Fibroblast of skin of back (primary cell): ENCODE results near the gene PKN1. TPM values are rescaled to one million over a fixed set of nuclear protein-coding genes. Genes with fewer than 3 reads are reported as not detected.
"Not testable (repeated sequence)": the region's sequence is repeated elsewhere in the genome, so short reads cannot be mapped to it uniquely, and the experiment has no call there.

ENCODE experiments used
- DNase-seq: peaks from one replicate; pipeline ENCODE4 v3.0.0-alpha.2; 2013
- polyA plus RNA-seq, 2 experiments: library from polyadenylated mRNA; unstranded; fragments of 120-200 nt; gene quantifications; one replicate each; pipeline ENCODE4 v1.2.1, GENCODE V29; 2013; ENCODE audit not compliant: insufficient read length in 2 of 2

PKN1 gene
- polyA plus RNA-seq (2013, experiment 1 of 2; ENCODE audit: insufficient read length): 132 TPM
- polyA plus RNA-seq (2013, experiment 2 of 2; ENCODE audit: insufficient read length): 172 TPM

DNA sequence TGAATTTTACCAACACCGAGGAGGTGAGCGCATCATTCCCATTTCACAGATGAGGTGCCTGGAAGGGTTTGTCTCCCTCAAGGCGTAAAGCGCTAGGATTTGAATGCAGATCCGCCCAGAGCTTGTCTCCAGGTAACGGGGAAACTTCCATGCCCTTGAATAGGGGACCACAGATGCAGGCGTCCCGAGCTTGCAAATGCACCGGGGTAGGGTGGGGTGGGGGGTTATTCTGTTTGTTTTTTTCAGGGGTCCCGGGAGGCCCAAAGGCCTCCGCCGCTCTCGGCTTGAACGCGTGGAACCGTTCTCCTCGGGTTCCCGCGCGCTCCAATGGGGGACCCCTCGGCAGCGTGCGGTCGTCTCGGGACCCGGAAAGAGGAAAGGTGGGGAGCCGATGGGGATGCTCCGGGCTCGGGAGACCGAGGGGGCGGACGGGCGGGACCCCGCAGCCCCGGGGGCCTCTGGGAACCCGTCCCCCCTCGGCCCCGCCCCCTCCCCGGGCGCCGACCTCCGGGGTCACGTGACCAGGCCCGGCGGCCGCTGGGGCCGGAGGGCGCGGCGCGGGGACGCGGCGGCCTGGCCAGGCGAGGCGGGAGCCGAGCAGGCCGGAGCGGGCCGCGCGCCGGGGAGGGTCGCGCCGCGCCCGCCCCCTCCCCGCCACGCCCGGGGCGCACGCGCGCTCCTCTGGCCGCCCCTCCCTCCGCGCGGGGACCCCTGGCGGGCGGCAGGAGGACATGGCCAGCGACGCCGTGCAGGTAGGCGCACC lies at the start of gene PKN1:
TSS of gene PKN1 (plus strand) at position 516 of the 763 bp plus-strand sequence. CDS start at position 732, 216 bp downstream.
- DNase-seq: peak; percentile 57

DNA sequence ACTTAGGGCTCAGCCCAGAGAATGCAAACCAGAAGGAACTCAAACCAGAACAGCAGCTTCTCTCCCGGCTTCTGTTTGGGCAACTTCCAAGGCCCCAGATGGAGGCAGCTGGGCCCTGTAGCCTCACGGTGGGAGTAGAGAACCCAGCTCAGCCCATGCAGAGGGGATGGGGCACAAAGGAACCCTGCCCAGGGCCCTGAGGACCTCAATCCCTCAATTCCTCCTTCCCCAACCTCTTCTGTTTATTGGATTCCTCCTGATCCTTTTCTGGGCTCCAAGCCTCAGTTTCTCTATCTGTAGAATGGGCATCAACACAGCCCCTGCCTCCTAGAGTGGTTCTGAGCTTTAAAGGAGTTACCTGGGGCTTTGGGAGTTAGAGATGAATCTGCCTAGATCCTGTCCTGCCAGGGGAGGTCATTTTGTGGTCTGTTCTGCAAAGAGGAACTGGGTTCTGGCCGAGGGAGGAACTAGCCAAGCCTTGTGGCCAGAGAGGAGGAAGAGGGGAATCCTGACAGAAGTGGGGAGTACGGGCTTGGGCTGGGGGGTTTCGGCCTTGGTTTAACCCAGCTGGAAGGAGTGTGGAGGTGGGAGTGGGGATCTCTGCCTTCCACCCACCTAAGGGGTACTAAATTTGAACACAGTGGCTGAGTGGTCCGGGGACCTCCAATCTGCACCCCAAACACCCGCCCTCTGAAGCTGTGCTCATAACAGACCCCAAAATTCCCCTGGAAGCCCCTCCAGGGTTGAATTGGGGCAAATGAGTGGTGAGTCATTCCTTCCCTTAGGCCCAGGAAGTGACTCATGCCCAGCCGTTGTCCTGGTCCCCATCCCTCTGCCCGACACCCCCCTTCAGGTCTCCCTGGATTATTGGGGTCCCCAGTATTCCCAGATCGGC lies 49.2 kb upstream of the PKN1 start:
- peak; percentile 68 for DNase-seq

DNA sequence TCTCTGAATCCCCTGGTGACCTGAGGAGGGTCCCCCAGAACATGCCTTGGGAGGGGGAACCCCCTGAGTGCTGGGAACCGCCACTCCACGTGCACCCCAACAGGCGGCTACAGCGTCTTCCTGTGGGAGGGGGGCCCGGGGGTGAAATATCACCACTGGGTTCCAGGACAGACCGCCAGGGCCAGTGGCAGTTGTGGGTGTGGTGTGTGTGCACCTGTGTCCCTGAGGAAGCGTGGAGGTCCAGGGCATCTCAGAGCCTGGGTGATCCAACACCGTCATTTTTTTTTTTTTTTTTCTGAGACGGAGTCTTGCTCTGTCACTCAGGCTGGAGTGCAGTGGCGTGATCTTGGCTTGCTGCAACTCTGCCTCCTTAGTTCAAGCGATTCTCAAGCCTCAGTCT lies 47.6 kb upstream of the PKN1 start:
- DNase-seq: no peak

DNA sequence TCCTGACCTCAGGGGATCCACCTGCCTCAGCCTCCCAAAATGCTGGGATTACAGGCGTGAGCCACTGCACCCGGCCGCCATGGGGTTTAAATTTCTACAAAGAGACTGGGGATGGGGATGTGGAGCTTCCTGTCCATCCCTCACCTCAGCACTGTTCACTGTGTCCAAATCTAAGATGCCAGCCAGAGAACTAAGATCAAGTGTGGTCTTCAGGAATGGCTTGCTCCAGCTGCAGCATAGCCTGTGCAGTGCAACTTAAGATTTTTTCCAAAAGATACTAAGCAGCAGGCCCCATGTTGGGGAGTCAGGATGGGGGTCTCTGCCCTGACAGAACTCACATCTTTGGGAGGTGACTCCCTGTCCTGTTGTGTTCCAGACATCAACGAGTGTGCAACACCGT lies 42.6 kb upstream of the PKN1 start:
- DNase-seq: no peak

DNA sequence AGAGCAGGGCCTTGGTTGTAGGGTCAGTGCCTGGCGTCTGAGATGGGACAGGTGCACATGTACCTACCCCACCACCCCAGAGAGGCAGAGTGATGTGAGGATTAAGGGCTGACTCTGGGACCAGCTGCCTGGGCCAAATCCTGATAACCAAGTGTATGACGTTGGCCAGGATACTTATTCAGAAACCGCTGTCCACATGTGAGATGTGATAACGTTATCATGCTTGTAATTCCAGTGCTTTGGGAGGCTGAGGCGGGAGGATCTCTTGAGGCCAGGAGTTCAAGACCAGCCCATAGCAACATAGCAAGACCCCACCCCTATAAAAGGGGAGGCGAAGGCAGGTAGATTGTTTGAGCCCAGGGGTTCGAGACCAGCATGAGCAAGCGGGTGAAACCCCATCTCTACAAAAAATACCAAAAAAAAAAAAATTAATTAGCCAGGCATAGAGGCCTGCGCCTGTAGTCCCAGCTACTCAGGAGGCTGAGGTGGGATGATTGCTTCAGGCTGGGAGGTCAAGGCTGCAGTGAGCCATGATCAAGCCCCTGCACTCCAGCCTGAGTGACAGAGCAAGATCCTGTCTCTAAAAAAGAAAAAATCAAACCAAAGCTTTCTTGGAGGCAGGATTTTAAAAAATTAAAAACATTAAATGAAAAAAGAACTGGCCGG lies 41.8 kb upstream of the PKN1 start:
- no peak for DNase-seq

DNA sequence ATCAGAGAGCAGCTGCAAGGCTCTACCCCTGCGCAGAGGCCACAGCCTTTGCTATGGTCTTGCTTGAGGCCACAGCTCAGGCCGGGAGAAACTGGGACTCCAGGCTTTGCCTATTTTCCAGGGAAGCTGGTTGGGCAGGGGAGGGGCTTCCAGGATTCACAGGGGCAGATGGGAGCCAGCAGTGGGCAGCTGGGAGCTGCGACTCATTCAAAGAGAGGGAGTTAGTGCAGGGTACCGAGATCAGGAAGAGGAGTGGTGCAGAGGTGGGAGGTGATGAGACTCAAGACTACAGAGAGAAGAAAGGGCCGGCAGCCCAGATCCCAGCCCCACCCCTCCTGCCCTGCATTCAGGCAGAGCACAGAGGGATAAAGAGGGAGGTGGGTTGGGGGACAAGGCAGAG lies 39.8 kb upstream of the PKN1 start:
- no peak for DNase-seq

DNA sequence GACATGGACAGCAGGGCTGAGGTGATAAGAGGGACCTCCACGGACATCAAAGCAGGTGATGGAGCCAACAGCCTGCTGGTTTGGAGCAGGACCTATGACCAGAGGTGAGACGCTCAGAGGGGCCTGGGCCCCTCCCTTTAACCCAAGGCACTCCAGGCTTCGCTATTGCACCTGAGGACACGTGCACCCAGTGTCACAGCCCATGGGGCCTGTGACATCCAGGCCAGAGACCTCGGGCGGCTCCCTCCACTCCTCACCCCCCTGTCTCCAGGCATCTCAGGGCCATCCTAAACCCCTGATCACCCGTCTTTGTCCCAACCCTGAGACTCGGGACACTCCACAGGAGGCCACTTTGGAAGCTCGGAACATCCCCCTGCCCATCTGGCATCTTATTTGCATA lies 38.9 kb upstream of the PKN1 start:
- no peak for DNase-seq

DNA sequence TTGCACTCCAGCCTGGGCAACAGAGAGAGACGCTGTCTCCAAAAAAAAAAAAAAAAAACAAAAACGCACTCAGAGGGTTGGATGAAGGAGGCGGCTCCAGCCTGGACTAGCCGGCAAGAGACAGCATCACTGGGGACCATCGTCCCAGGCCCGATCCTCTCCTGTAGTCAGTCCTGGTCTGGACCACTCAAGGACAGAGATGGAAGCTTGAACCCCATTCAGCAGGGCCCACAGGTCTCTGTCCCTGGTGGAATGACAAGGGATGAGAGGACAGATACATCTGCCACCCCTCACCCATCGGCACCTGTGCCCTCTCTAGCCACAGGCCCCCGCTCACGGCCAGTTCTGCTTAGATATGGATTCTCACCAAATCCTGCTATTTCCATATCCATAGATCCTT lies 37.8 kb upstream of the PKN1 start:
- DNase-seq: no peak

DNA sequence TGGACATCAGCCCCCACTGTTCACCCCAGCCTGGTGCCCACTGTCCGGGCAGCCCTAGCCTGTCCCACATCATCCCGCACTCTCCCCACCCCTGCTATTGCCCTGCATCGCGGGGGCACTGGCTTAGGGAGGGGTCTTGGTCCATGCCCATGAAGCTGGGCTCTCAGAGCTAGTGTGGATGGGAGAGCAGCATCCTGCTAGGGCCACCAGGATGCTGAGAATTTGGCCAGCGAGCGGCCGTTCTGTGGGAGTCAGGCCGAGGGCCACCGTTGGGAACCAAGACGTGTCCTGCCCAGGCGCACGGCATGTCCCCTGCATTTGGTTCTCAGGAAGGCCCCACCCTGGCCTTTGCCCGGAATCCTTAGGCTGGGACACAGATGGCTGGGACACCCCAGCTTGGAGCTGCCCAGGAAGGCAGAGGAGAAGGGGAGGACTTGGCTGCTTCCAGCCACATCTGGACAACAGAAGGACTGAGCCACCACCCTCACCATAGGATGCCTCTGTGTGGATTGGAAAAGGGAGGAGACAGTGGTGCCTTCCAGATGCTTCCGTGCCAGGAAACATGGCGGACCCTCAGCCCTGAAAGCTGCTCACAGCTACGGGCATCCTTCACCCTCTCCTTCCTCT lies 37.3 kb upstream of the PKN1 start:
- no peak for DNase-seq

DNA sequence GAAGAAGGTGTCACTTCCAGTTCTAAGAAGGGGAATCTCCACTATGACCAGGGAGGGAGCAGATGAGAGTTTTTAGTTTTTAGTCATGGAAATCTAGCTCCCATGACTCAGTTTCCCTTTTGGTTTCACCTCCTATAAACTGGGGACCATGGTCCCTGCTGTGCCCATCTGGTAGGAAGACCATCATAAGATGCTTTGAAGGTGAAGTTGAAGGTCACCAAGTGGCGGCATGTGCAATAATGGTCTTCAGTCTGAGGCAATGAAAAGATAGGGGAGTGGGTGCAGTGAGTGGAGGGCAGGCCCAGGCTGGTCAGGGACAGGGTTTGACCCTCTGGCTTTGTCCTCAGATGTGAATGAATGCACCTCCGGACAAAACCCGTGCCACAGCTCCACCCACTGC lies 36.4 kb upstream of the PKN1 start:
- DNase-seq: not testable (repeated sequence)

DNA sequence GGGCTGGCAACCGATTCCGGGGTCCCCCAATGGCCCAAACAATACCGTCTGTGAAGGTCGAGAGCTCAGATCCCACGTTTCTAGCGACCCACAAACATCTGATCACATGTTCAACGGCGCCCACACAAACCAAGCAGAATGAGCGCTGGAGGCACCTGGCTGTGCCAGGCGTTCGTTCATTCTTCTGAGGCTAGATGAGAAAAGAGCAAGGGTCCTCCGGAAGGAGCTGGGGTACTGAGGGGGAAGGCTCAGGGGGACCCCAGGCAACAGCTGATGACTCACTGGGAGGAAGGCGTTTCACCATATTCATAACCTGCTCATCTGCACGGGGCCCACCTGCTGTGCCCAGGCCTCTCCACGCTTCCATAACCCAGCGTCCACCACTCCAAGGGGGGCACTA lies 35.9 kb upstream of the PKN1 start:
- DNase-seq: not testable (repeated sequence)

DNA sequence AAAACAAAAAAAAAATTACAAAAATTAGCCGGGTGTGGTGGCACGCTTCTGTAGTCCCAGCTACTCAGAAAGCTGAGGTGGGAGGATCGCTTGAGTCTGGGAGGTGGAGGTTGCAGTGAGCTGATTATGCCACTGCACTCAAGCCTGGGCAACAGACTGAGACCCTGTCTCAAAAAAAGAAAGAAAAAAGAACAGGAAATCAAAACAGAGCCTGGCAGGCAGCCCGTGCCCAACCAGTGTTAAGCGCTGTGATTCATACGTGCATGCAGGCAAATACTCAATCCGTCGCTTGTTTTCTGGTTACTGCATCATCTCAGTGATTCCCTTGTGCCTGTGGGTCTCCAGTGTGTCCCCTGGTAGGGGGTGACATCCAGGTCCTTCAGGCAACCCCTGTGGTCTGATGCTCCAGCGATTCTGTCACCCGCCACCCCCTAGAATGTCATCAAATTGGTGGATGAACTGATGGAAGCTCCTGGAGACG lies 32.1 kb upstream of the PKN1 start:
- DNase-seq: peak; percentile 56

DNA sequence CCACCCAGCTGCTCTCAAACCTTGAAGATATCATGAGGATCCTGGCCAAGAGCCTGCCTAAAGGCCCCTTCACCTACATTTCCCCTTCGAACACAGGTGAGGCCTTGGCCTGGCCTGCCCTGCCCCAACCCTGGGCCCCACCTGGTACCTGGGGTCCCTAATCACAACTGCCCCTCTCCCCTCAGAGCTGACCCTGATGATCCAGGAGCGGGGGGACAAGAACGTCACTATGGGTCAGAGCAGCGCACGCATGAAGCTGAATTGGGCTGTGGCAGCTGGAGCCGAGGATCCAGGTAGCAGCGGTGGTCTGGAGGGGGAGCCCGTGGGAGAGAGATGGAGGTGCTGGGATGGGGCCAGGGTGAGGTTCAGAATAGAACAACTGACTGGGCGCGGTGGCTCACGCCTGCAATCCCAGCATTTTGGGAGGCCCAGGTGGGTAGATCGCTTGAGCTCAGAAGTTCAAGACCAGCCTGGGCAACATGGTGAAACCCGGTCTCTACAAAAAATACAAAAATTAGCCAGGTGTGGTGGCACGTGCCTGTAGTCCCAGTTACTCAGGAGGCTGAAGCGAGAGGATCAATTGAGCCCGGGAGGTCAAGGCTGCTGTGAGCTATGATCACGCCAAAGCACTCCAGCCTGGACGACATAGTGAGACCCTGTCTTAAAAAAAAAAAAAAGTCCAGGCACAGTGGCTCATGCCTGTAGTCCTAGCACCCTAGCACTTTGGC lies 31.5 kb upstream of the PKN1 start:
- DNase-seq: no peak

DNA sequence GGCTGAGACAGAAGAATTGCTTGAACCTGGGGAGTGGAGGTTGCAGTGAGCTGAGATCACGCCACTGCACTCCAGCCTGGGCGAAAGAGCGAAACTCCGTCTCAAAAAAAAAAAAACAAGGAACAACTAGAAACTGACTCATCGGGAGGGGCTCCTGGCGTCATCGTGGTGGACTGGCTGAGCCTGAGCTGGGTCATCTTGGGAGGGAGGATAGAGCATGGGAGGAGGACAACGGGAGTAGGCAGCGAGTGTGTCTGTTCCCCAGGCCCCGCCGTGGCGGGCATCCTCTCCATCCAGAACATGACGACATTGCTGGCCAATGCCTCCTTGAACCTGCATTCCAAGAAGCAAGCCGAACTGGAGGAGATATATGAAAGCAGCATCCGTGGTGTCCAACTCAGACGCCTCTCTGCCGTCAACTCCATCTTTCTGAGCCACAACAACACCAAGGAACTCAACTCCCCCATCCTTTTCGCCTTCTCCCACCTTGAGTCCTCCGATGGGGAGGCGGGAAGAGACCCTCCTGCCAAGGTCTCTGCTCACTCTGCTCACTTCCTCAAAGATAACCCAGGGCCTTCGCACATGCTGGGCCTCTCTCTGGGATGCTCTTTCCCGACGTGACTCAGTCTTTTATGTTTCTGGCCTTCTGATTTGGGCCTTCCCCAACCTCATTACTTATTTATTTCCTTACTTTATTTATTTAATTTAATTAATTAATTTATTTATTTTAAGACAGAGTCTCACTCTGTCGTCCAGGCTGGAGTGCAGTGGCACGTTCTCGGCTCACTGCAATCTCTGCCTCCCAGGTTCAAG lies 30.6 kb upstream of the PKN1 start:
- peak; percentile 86 for DNase-seq

DNA sequence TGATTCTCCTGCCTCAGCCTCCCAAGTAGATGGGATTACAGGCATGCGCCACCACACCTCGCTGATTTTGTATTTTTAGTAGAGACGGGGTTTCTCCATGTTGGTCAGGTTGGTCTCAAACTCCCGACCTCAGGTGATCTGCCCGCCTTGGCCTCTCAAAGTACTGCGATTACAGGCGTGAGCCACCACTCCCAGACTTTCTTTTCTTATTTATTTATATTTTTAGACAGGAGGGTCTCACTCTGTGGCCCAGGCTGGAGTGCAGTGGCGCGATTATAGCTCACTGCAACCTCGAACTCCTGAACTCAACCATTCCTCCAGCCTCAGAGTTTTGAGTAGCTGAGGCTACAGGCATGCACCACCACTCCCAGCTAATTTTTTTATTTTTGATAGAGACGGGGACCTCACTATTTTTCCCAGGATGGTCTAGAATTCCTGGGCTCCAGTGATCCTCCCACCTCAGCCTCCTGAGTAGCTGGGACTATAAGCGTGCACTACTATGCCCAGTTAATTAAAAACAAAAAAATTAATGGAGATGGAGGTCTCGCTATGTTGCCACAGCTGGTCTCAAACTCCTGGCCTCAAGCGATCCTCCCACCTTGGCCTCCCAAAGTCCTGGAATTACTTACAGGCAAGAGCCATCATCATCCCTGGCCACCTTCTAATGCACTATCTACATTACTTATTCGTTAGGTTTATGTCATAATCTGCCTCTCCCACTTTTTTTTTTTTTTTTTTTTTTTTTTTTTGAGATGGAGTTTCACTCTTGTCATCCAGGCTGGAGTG lies 29.8 kb upstream of the PKN1 start:
- not testable (repeated sequence) for DNase-seq

DNA sequence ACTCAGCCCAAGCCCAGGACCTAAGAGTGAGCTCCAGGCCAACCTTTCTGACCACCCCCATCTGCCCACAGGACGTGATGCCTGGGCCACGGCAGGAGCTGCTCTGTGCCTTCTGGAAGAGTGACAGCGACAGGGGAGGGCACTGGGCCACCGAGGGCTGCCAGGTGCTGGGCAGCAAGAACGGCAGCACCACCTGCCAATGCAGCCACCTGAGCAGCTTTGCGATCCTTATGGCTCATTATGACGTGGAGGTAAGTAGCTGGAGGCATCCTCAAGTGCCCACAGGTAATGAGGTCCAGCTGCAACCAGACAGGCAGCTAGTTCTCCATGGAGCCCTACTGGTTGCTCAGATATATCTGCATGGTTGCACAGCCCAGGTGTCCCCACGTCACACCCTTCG lies 28.8 kb upstream of the PKN1 start:
- DNase-seq: no peak

DNA sequence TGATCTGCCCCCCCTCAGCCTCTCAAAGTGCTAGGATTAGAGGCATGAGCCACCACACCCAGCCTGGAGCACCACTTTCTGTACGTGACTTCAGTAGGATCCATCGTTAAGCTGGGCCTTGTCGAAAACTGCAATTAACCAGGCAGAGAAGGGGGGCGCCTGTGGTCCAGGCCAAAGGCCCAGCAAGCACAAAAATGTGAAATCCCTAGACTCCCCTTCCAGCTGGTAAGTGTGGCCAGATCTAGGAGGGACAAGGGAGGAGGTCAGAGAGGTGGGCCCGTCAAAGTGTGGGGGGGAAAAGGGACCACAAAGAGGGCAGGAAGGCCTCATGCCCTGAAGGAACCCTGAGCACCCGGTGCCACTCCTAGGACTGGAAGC lies 27.7 kb upstream of the PKN1 start:
- no peak for DNase-seq

DNA sequence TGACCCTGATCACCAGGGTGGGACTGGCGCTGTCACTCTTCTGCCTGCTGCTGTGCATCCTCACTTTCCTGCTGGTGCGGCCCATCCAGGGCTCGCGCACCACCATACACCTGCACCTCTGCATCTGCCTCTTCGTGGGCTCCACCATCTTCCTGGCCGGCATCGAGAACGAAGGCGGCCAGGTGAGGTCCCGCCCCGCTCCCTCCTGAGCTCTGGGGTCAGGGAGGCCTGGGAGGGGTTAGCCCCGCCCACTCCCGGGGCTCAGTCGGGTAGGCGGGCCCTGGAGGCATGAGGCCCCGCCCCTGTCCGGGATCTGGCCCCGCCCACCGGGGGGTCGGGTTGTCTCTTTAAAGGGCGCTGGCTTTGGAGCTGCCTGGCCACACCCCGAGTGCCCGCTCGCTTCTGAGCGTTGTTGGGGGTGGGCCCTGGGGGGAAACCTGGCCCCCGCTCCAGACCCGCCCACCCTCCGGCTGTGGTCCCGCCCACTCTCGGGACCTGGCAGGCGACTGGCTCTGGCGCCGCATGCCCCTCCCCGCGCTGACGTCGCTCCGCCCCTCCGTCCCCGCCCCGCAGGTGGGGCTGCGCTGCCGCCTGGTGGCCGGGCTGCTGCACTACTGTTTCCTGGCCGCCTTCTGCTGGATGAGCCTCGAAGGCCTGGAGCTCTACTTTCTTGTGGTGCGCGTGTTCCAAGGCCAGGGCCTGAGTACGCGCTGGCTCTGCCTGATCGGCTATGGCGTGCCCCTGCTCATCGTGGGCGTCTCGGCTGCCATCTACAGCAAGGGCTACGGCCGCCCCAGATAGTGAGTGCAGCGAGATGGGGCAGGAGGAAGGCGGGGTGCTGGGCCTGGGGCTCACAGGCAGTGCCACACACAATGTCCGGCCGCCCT lies 27.1 kb upstream of the PKN1 start:
- DNase-seq: peak; percentile 79
